Measurements from ENCODE around the gene TMPRSS11A. TPM values are rescaled to one million over a fixed set of nuclear protein-coding genes. Genes with fewer than 3 reads are reported as not detected.

TMPRSS11A gene
- total RNA-seq, 1 experiment from 2014 or later, result not detected

DNA sequence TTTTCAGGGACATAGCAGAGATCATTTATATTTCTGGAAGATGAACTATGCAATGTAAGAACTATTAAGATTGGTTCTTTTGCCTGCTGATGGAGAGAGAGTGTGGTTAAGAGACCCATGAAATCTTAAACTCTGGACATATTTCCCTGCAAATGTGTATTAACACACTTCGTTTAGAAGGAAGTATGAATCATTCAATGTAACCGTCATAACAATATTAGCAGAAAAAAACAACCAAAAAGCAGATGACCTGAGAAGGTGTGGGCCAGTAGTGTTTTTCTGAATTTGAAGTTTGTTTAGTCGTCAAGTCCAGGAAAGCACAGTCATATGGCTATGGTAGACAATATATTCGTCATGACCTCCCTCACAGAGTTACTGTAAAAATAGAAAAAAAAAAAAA, 77.0 kb downstream of the TMPRSS11A start (continued):
- TF ChIP-seq, protein P1, sequence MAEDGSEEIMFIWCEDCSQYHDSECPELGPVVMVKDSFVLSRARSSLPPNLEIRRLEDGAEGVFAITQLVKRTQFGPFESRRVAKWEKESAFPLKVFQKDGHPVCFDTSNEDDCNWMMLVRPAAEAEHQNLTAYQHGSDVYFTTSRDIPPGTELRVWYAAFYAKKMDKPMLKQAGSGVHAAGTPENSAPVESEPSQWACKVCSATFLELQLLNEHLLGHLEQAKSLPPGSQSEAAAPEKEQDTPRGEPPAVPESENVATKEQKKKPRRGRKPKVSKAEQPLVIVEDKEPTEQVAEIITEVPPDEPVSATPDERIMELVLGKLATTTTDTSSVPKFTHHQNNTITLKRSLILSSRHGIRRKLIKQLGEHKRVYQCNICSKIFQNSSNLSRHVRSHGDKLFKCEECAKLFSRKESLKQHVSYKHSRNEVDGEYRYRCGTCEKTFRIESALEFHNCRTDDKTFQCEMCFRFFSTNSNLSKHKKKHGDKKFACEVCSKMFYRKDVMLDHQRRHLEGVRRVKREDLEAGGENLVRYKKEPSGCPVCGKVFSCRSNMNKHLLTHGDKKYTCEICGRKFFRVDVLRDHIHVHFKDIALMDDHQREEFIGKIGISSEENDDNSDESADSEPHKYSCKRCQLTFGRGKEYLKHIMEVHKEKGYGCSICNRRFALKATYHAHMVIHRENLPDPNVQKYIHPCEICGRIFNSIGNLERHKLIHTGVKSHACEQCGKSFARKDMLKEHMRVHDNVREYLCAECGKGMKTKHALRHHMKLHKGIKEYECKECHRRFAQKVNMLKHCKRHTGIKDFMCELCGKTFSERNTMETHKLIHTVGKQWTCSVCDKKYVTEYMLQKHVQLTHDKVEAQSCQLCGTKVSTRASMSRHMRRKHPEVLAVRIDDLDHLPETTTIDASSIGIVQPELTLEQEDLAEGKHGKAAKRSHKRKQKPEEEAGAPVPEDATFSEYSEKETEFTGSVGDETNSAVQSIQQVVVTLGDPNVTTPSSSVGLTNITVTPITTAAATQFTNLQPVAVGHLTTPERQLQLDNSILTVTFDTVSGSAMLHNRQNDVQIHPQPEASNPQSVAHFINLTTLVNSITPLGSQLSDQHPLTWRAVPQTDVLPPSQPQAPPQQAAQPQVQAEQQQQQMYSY (CRISPR knock-in tag; IDR thresholded peaks at IDR 0.05), result no peak
- TF ChIP-seq ZBTB21 (CRISPR knock-in tag; IDR thresholded peaks at IDR 0.05; ENCODE audit: borderline replicate concordance), result no peak
- TF ChIP-seq JUN (CRISPR knock-in tag; IDR thresholded peaks at IDR 0.05), result no peak
- no peak for TF ChIP-seq HMGA2 (CRISPR knock-in tag; IDR thresholded peaks at IDR 0.05)
- TF ChIP-seq, protein P2, sequence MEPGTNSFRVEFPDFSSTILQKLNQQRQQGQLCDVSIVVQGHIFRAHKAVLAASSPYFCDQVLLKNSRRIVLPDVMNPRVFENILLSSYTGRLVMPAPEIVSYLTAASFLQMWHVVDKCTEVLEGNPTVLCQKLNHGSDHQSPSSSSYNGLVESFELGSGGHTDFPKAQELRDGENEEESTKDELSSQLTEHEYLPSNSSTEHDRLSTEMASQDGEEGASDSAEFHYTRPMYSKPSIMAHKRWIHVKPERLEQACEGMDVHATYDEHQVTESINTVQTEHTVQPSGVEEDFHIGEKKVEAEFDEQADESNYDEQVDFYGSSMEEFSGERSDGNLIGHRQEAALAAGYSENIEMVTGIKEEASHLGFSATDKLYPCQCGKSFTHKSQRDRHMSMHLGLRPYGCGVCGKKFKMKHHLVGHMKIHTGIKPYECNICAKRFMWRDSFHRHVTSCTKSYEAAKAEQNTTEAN (CRISPR knock-in tag; IDR thresholded peaks at IDR 0.05), result no peak
- no peak for TF ChIP-seq JAZF1 (CRISPR knock-in tag; IDR thresholded peaks at IDR 0.05)
- TF ChIP-seq ZNF121 (CRISPR knock-in tag; IDR thresholded peaks at IDR 0.05), result no peak
- TF ChIP-seq CREM (CRISPR knock-in tag; IDR thresholded peaks at IDR 0.05), result no peak
- TF ChIP-seq, protein P3, sequence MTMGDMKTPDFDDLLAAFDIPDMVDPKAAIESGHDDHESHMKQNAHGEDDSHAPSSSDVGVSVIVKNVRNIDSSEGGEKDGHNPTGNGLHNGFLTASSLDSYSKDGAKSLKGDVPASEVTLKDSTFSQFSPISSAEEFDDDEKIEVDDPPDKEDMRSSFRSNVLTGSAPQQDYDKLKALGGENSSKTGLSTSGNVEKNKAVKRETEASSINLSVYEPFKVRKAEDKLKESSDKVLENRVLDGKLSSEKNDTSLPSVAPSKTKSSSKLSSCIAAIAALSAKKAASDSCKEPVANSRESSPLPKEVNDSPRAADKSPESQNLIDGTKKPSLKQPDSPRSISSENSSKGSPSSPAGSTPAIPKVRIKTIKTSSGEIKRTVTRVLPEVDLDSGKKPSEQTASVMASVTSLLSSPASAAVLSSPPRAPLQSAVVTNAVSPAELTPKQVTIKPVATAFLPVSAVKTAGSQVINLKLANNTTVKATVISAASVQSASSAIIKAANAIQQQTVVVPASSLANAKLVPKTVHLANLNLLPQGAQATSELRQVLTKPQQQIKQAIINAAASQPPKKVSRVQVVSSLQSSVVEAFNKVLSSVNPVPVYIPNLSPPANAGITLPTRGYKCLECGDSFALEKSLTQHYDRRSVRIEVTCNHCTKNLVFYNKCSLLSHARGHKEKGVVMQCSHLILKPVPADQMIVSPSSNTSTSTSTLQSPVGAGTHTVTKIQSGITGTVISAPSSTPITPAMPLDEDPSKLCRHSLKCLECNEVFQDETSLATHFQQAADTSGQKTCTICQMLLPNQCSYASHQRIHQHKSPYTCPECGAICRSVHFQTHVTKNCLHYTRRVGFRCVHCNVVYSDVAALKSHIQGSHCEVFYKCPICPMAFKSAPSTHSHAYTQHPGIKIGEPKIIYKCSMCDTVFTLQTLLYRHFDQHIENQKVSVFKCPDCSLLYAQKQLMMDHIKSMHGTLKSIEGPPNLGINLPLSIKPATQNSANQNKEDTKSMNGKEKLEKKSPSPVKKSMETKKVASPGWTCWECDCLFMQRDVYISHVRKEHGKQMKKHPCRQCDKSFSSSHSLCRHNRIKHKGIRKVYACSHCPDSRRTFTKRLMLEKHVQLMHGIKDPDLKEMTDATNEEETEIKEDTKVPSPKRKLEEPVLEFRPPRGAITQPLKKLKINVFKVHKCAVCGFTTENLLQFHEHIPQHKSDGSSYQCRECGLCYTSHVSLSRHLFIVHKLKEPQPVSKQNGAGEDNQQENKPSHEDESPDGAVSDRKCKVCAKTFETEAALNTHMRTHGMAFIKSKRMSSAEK (CRISPR knock-in tag; IDR thresholded peaks at IDR 0.05; ENCODE audit: borderline replicate concordance), result no peak
- no peak for TF ChIP-seq SMAD4 (CRISPR knock-in tag; IDR thresholded peaks at IDR 0.05)
- TF ChIP-seq GTF2I (CRISPR knock-in tag; conservative IDR thresholded peaks at IDR 0.05), result no peak
- no peak for TF ChIP-seq SMAD3 (CRISPR knock-in tag; IDR thresholded peaks at IDR 0.05; ENCODE audit: borderline replicate concordance)
- TF ChIP-seq SP1 (CRISPR knock-in tag; conservative IDR thresholded peaks at IDR 0.05), result no peak
- TF ChIP-seq MXD4 (CRISPR knock-in tag; IDR thresholded peaks at IDR 0.05; ENCODE audit: borderline replicate concordance), result no peak

DNA sequence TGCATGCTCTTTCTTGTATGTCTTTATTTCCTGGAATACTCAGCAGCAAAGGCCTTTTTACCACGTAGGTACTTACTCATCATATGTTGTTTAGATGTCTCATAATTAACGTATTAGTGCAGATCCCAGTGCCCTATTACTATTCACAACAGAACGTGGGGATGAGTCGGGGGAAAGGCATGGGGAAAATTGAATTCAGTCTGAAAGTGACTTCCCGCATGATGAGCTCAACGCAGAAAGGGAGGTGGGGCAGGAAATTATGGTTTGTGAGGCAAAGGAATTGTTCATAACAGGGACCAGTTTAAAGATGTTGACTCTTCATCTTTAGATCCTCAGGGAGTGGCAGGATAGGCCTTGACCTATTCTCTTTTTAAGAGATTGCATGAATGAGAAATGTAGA, 77.5 kb downstream of the TMPRSS11A start:
- no peaks in the 10 kb centered on the region for H3K27me3 Mint-ChIP-seq (ENCODE audit: low read depth)

More for the DNA sequence above, 77.5 kb downstream of the TMPRSS11A start:
- CTCF ChIA-PET, result interaction anchor here (1.2 kb wide), 1 partner anchor 290 kb away, joined by 3 read pairs; no protein-coding TSS in a partner anchor
- POLR2A ChIA-PET, result interaction anchor here (0.6 kb wide), 1 partner anchor 1699 kb away, joined by 3 read pairs; no protein-coding TSS in a partner anchor
- no peak overlapping the region for H3K4me3 Mint-ChIP-seq
- ATAC-seq, result no peak
- no peak overlapping the region for H3K27ac Mint-ChIP-seq
- H3K9me3 Mint-ChIP-seq, result no peaks in the 10 kb centered on the region
- no peaks in the 10 kb centered on the region for H3K36me3 Mint-ChIP-seq
- TF ChIP-seq, protein P4, sequence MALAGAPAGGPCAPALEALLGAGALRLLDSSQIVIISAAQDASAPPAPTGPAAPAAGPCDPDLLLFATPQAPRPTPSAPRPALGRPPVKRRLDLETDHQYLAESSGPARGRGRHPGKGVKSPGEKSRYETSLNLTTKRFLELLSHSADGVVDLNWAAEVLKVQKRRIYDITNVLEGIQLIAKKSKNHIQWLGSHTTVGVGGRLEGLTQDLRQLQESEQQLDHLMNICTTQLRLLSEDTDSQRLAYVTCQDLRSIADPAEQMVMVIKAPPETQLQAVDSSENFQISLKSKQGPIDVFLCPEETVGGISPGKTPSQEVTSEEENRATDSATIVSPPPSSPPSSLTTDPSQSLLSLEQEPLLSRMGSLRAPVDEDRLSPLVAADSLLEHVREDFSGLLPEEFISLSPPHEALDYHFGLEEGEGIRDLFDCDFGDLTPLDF (CRISPR knock-in tag; IDR thresholded peaks at IDR 0.05), result no peak
- DNase-seq (ENCODE audit: low spot score), result no peak
- peaks cover 5% of the 10 kb centered on the region for H3K4me1 Mint-ChIP-seq

Data from WTC11 (cell line).